ENCODE measurements around the gene POLR2H.
A peak's percentile ranks its signal among the peaks of the same experiment; 100 is the strongest.
"Not testable (repeated sequence)": the region's sequence is repeated elsewhere in the genome, so short reads cannot be mapped to it uniquely, and the experiment has no call there.

POLR2H gene

DNA sequence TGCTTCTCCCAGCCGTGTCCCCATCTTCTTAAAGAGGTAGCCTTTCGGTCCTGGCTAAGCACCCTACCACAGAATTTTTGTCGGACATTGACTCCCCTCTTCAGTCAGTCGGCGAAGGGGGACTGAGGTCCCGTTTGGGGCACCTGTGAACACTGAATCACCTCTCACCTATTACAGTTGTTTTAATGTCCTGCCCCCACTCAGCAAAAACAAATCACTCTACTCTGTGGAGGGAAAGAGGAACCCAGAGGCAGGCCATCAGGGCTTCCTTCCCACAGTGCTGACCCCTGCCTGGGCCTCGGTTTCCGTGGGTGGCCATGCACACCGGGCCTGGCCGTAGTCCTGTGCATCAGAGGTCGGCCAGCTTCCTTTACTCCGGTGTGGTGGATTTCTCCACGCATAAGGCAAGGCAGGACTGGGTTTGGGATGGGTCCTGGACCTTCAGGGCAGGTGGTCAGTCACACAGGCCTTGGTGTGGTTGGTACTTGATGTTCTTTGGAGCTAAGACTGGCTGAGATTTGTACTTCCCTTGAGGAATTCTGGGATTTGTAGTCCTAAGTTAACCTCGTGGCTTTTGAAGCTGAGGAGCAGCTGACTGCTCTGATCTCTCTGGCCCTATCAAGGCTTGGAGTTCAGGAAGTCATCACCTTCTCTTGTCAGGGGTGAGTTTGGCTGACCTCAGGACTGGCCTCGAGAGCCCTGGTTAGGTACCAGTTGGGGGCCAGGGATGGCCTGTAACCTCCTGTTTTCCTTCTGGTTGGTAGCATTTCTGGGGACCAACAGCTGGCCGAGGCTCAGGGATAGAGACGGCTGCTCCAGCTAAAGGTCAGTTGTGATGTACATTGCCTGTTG, 24.7 kb upstream of the POLR2H start:
- peak; percentile 72 for DNase-seq

DNA sequence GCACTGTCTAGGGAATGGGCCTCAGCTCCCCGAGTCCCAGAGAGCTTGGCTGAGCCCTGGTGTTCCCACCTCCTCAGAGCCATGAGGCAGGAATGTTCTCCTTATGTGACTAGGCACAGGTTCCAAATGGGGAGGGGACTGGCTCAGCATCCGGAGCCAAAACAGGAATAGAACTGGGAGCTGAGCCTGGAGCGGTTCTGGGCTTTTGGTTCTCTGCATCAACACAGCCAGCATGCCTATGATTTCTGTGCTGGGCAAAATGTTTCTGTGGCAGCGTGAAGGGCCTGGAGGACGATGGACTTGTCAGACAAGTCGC, 24.2 kb upstream of the POLR2H start, which contains the start of gene FAM131A:
Gene FAM131A (plus strand): TSS at position 202 of the 316 bp plus-strand sequence. CDS start 31 bp downstream, at position 233.
- DNase-seq, result no peak

DNA sequence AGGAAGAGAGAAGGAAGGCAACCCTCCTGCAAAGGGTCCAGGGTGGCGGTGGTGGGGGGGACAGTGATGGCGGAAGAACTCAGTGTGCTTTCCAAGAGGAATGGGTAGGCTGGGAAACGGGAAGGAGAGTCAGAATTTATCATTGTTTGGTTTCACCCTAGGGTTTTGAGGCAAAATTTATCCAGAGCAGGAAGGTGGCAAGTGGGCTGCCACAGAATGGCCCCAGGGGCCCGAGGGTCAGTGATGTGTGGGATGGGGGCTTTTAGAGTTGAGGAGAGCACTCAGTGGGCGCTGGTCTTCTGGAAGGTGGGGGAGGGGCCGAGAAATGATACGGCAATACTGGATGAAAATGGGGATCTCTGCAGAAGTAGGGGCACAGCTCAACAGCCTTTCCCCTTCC, 23.5 kb upstream of the POLR2H start:
- DNase-seq, result no peak

DNA sequence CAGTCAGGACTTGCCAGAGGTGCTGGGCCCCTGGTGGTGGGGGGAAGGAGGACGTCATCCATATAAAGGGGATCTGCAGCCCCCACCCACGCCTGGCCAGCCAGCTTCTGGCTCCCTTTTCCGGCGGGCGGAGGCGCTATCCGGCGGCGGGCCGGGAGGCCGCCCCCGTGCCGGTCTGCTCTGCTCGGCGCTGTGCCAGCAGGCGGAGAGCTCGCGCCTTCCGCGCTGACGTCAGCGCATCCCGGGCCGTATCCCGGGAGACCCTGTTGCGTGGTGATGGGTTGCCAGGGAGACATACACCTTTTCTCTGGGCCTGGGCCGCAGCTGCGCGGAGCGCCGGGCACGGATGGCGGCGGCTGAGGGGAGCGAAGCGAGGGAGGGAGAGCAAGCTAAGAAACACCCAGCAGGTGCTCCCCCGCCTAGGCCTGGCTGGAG, 23.0 kb upstream of the POLR2H start:
- no peak for DNase-seq

DNA sequence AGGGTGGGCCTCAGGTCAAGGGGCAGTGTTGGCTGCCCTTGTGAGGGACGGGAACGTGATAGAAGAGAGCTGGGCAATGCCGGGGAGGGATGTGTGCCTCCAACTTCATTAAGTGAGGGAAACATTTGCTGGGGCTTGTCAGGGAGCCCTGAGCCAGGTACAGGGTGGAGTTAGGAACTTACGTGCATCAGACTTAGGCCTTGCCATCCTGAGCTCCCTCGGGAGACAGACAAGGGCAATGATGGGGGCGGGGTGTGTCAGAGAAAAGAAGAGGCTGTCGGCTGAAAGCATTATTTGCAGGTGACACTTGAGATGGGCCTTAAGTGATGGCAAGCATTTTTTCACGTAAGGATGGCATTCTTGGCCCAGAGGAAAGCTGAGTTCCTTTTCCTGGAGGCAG, 22.5 kb upstream of the POLR2H start:
- DNase-seq, result no peak

DNA sequence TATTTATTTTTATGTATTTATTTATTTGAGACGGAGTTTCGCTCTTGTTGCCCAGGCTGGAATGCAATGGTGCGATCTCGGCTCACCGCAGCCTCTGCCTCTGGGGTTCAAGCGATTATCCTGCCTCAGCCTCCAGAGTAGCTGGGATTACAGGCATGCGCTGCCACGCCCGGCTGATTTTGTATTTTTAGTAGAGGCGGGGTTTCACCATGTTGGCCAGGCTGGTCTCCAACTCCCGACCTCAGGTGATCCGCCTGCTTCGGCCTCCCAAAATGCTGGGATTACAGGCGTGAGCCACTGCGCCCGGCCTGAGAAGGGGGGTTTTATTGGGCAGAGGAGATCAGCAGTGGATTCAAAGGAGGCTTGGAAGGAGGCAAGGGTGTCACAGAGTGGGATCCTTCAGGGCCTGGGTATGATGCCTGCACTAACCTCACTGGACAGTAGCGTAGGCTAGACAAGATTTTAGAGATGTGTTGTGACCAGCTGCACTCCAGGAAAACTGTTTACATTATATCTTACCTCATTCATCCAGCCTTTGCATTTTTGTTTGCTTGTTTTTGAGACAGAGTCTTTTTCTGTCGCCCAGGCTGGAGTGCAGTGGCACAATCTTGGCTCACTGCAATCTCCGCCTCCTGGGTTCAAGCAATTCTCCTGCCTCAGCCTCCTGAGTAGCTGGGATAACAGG, 21.9 kb upstream of the POLR2H start:
- DNase-seq, result not testable (repeated sequence)

DNA sequence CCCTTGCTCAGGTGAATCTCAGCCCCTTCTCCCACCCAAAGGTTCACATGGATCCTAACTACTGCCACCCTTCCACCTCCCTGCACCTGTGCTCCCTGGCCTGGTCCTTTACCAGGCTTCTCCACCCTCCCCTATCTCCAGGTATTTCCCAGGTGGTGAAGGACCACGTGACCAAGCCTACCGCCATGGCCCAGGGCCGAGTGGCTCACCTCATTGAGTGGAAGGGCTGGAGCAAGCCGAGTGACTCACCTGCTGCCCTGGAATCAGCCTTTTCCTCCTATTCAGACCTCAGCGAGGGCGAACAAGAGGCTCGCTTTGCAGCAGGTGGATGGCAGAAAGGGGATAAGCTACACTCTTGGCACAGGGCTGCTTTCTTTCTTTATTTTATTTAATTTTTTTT, 19.6 kb upstream of the POLR2H start:
- peak; percentile 96 for DNase-seq

DNA sequence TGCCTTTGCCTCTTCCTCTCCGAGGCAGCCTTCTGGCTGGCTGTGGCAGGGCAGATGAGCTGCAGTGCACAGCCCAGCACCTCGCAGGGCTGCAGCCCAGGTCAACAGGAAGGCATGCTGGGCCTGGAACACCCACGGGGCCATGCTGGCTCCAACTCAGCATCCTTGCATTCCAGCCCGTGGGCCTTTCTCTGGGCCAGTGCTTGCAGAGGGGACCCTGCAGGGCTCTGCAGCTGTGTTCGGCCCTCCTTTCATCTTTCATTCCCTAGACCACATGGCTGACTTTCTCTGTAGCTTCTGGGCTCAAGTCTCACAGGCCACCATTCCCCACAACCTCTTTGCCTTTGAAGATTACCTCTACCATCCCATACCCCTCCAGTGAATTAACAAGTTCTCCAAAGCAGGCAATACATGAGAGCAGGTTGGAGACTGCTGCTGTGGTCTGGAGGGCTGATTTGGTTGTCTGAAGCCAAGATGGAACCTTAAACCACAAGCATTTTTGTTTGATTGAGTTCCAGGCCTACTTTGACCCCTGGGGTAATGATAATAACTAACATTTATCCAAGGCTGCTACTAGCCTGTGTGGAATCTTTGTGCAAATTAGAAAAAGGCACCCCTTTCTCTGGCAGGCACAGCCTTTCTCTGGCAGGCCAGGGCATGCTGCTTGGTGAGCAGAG, 18.2 kb upstream of the POLR2H start:
- no peak for DNase-seq

DNA sequence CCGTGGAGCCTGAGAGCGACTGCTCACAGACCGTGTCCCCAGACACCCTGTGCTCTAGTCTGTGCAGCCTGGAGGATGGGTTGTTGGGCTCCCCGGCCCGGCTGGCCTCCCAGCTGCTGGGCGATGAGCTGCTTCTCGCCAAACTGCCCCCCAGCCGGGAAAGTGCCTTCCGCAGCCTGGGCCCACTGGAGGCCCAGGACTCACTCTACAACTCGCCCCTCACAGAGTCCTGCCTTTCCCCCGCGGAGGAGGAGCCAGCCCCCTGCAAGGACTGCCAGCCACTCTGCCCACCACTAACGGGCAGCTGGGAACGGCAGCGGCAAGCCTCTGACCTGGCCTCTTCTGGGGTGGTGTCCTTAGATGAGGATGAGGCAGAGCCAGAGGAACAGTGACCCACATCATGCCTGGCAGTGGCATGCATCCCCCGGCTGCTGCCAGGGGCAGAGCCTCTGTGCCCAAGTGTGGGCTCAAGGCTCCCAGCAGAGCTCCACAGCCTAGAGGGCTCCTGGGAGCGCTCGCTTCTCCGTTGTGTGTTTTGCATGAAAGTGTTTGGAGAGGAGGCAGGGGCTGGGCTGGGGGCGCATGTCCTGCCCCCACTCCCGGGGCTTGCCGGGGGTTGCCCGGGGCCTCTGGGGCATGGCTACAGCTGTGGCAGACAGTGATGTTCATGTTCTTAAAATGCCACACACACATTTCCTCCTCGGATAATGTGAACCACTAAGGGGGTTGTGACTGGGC, 16.8 kb upstream of the POLR2H start:
- no peak for DNase-seq

DNA sequence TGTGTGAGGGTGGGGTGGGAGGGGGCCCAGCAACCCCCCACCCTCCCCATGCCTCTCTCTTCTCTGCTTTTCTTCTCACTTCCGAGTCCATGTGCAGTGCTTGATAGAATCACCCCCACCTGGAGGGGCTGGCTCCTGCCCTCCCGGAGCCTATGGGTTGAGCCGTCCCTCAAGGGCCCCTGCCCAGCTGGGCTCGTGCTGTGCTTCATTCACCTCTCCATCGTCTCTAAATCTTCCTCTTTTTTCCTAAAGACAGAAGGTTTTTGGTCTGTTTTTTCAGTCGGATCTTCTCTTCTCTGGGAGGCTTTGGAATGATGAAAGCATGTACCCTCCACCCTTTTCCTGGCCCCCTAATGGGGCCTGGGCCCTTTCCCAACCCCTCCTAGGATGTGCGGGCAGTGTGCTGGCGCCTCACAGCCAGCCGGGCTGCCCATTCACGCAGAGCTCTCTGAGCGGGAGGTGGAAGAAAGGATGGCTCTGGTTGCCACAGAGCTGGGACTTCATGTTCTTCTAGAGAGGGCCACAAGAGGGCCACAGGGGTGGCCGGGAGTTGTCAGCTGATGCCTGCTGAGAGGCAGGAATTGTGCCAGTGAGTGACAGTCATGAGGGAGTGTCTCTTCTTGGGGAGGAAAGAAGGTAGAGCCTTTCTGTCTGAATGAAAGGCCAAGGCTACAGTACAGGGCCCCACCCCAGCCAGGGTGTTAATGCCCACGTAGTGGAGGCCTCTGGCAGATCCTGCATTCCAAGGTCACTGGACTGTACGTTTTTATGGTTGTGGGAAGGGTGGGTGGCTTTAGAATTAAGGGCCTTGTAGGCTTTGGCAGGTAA, 16.0 kb upstream of the POLR2H start:
- DNase-seq, result peak; percentile 87

DNA sequence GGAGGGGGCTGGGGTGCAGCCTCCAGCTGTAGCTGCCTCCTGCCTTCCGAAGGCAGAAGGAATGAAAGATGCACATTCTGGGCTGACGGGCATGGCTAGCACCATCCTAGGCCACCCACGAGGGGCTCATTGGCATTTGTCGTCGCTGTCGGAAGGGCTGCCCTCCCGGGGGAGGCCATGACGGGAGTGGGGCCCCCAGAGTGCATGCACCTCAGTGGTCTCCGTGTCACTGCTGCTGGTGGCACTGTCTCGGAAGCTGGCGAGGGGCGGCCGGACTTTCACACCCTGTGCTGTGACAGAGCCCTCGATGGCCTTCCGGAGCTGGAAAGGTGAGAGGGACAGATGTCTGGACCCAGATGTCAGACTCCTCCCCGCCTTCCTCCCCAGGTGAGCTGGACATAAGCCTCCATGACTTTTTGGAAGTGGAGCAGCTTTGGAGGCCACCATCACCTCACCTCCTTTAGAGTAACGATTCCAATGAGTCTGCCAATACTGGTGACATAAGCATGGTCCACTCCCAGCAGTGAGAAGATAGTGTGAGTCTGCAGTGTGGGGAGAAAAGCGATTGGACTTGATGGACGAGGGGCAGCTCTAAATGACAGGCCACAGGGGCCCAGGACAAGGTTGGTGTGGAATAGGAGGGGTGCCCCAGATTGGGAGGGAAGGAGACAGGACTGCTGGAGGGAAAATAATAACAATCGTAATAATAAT, 14.9 kb upstream of the POLR2H start:
- DNase-seq, result no peak

DNA sequence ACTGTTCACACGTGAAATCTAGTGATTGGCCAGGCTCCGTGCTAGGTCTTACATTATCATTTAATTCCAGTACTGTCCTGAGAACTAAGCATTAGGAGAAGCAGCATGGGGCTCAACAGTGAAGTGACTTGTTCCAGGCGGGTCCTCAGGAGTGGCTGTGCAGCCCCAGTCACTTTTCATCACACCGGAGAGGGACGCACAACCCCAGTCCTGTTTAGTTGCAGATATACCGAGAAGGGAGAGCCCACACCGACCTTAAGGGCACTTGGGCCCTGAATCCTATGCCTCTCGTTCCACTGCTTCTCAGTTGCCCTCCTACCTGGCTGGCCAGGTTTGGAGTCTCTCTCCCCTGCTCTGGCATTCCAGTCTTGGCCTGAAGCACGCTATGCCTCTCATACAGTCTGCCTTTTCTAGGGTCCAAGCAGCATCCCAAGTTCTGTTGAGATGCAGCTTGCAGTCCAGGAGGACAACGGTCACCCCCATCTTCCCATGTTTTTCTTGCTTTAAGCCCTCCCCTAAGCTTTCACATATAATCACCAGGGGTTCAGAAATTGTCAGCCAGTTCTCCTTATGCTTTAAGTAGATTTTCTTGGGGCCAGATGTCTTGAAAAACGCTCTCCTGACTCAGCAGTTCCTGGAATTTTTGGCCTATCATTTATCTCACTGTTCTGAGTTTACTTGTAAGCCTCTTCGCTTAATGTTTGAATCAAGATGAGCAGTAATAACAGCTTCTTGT, 14.0 kb upstream of the POLR2H start:
- no peak for DNase-seq

DNA sequence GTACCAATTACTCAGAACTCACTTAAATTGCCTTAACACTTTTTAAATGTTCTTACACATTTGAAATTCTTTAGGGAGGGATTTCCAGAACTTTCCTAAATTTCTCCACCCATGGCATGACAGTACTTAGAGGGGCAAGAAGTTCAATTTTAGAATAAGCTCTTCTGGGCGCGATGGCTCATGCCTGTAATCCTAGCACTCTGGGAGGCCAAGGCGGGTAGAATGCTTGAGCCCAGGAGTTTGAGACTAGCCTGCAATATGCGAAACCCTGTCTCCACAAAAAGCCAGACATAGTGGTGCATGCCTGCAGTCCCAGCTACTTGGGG, 13.5 kb upstream of the POLR2H start:
- DNase-seq, result no peak

DNA sequence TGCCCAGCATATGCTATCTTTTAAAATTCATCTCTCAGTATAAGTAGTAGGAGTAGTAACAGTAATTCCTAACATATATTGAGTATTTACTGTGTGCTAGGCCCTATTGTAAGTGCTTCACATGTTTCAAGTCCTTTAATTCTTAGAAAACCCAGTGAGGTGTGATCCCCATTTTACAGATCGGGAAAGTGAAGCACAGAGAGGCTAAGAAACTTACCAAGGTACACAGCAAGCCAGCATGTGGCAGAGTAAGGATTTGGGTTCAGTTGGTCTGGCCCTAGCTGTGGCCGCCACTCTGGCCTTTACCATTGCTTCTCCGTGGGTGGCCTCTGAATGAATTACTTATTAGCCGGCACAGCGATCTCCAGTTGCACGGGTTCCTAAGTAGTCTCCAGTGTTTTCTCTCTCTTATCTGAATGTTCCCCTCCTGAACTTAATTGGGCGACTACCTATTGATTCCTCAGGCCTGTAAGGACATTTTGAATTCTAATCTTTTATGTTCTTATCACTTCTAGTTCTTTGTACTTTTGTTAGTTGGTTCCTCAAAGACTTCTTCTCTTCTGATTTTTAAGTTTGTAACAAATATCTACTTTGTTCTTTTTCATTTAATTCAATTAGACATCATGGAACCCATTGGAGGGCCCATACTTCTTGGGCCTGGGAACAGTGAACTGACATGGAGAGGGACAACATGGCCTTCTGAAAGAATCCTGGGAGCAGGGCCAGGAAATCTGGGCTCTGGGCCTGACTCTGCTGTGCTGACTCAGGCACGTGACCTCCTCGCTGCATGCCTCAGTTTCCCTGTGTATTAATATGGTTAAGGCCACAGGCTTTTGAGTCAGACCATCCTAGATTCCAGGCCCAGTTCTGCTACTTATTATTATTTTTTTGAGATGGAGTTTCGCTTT, 11.7 kb upstream of the POLR2H start:
- DNase-seq, result no peak

DNA sequence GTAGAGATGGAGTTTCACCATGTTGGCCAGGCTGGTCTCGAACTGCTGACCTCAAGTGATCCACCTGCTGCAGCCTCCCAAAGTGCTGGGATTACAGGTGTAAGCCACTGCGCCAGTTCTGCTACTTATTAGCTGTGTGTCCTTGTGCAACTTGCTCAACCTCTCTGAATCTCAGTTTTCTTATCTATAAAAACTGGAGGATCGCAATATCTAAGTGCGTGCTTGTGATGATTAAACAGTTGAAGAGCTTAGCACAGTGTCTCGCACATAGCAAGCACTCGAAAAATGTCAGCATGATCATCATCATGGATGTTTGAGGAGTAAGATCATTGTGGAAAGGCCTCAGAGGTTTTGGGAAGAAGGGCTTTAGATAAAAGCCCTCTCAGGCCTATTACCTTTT, 10.9 kb upstream of the POLR2H start:
- no peak for DNase-seq

DNA sequence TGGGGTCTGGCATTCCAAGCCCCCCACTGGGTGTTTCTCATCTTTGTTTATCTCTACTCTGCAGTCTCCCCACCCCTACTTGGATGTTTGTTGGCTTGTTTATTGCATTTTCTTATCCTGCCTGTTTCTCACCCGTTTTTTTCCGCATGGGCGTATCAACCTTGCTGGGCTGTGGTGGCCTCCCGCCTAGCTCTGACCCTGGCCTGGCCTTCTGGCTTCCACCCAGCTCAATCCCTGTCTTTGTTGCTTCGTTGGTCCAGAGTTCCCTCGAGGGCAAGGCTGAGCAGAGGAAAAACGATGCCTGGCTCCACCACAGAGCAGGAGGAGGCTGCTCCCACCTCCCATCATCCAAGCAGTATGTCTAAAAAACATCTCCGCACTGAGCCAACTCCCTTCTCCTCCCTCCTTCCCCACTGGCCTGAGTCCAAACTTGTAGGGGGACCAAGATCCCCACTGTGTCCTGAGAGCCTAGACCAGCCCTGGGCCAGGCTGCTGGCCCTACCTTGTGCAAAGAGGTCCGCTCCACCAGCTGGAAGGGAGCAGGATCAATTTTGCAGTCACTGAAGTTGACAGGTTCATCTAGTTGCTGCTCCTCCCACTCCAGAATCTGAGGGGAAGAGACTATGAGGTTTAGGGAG, 9.9 kb upstream of the POLR2H start:
- no peak for DNase-seq

DNA sequence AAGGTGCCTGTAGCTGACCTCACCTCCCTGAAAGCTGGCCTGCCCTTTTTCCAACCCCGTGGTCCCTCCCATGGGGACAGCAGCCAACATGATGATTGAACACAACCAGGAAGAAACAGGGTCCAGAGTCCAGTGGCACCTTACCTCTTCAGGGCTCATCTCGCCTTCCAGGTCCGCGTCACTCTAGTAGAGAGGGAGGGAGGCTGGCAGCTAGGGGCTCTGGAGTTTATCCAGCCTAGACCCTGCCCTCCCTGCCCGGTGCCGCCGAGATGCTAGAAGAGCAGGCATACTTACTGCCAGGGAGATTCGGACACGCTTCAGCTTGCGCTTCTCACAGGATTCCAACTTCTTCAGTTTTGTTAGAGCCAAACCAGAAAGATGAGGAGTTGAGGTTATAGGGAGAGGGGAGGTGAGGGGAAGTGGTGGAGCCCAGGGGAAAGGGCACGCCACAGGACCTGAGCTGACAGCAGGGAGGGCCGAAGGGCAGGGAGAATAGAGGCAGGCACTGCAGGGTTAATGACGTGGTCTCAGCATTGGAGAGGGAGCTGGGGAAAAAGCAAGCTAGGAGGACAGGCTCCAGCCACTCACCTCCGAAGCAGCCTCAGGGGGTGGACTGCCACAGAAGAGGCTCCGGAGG, 9.2 kb upstream of the POLR2H start:
- DNase-seq, result no peak

DNA sequence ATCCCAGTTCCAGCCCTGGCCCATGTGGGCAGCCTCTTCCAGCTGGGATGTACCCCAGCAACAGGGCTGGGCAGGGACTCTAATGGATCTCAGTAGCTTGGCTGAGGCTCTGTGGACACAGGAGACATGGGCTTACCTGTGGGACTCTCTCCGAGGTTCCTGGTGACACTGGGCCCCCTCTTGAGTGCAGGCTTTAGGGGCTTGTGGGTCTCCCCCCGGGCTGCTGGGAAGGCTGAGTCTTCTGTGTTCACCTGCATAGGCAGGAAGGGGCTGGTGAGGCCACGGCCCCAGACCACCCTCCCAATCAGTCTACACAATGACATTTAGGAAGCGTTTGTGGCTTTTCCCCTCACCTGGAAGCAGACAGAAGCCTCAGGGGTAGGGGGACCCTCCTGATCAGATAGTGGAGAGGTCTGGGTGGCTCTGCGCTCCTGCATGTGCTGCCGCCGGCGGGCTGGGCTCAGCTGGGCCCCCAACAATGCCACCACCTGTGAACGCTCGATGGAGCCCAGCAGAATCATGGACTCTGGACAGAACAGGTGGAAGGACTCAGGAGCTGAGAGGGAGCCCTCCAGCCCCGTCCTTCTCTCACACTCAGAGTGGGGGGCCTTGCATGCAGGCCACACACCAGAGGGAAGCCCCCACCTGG, 8.5 kb upstream of the POLR2H start:
- DNase-seq, result no peak

Data from DMS53 (cell line).